ENCODE results near the gene FOXE3. TPM values are rescaled to one million over a fixed set of nuclear protein-coding genes. Genes with fewer than 3 reads are reported as not detected.

Gene FOXE3
- total RNA-seq, 1 experiment from 2014 or later = not detected

GRCh38 chr1:47433477-47434050 is 17.5 kb downstream of the FOXE3 start:
- H3K27me3 Mint-ChIP-seq (ENCODE audit: low read depth) = peaks cover 88% of the 10 kb centered on the region
- peaks cover 45% of the 10 kb centered on the region for H3K4me1 Mint-ChIP-seq
- TF ChIP-seq E2F4 (CRISPR knock-in tag; IDR thresholded peaks at IDR 0.05; ENCODE audit: borderline replicate concordance, low read depth) = no peak
- no peak for TF ChIP-seq ZNF671 (CRISPR knock-in tag; IDR thresholded peaks at IDR 0.05)
- TF ChIP-seq NR2C2 (CRISPR knock-in tag; IDR thresholded peaks at IDR 0.05) = no peak
- TF ChIP-seq GRHL2 (CRISPR knock-in tag; IDR thresholded peaks at IDR 0.05; ENCODE audit: insufficient replicate concordance, severe bottlenecking) = no peak
- TF ChIP-seq ZNF425 (CRISPR knock-in tag; conservative IDR thresholded peaks at IDR 0.05) = no peak
- no peak for TF ChIP-seq GTF2I (CRISPR knock-in tag; conservative IDR thresholded peaks at IDR 0.05)
- TF ChIP-seq JUN (CRISPR knock-in tag; IDR thresholded peaks at IDR 0.05) = no peak
- TF ChIP-seq NFYB (CRISPR knock-in tag; conservative IDR thresholded peaks at IDR 0.05; ENCODE audit: low read depth) = no peak
- no peak for TF ChIP-seq PREB (CRISPR knock-in tag; IDR thresholded peaks at IDR 0.05; ENCODE audit: borderline replicate concordance)
- TF ChIP-seq E2F5 (CRISPR knock-in tag; IDR thresholded peaks at IDR 0.05) = no peak
- TF ChIP-seq AR (CRISPR knock-in tag; IDR thresholded peaks at IDR 0.05) = no peak
- no peak overlapping the region for H3K27ac Mint-ChIP-seq
- CTCF ChIA-PET = interaction anchor here (0.6 to 8.4 kb wide), 19 partner anchors 11 to 321 kb away, joined by 3 to 177 read pairs (median 5); partner anchors contain the start of gene STIL
- no peaks in the 10 kb centered on the region for H3K9me3 Mint-ChIP-seq
- no peak for DNase-seq (ENCODE audit: low spot score)
- ATAC-seq = no peak
- 0 out of 2 replicates have a peak, but pooled peaks cover 5% of the 10 kb centered on the region for H3K36me3 Mint-ChIP-seq
- peak overlapping the region; percentile 62 for H3K4me3 Mint-ChIP-seq
- POLR2A ChIA-PET = interaction anchor here (1.1 kb wide), 1 partner anchor 15 kb away, joined by 3 read pairs; no protein-coding TSS in a partner anchor

- Mint-ChIP-seq H3K9me3 (no peaks in the 10 kb centered on the region), H3K27ac (no peak overlapping the region), H3K4me1 (peaks cover 45% of the 10 kb centered on the region), H3K36me3 (0 out of 2 replicates have a peak, but pooled peaks cover 5% of the 10 kb centered on the region), H3K4me3 (peak overlapping the region; percentile 62), H3K27me3 (ENCODE audit: low read depth) (peaks cover 83% of the 10 kb centered on the region)
- CTCF ChIA-PET = interaction anchor here (0.6 to 8.4 kb wide), 20 partner anchors 10 to 321 kb away, joined by 3 to 177 read pairs (median 5); partner anchors contain the start of gene STIL
- DNase-seq (ENCODE audit: low spot score) (no peak), ATAC-seq (no peak)
- 0 out of 2 replicates have a peak, but pooled peaks have one; percentile 11 for TF ChIP-seq CTCF (IDR thresholded peaks at IDR 0.05)
- TF ChIP-seq EMX1 (CRISPR knock-in tag; IDR thresholded peaks at IDR 0.05) = no peak
- POLR2A ChIA-PET = interaction anchor here (1.1 kb wide), 1 partner anchor 15 kb away, joined by 3 read pairs; no protein-coding TSS in a partner anchor
Measured at GRCh38 chr1:47434051-47434842, 18.2 kb downstream of the FOXE3 start.
